GM12878 (cell line): ENCODE results near the gene NGB. TPM values are rescaled to one million over a fixed set of nuclear protein-coding genes. Genes with fewer than 3 reads are reported as not detected.

Source experiments
- ATAC-seq: fragments of 200-7000 bp; cut with Tn5 transposase; 3 replicates; pipeline ENCODE4 v1.9.1; 2020; ENCODE audit warnings: mild to moderate bottlenecking, moderate library complexity
- BruUV-seq: library from RNA; stranded (reverse); fragments of 400-500 nt; replicated peaks from 2 replicates; lab custom pipeline; 2021; lab: Mats Ljungman, UMichigan
- CTCF ChIA-PET: fragments of 300-600 bp; sonication (Branson Sonifier 250); formaldehyde crosslinking; extraction: SDS; loops from one replicate; lab custom pipeline; 2021; ENCODE audit warnings: inconsistent platforms; lab: Yijun Ruan, JAX
- POLR2A ChIA-PET: fragments of 350-600 bp; formaldehyde crosslinking; extraction: SDS; loops from one replicate; lab custom pipeline; 2021; ENCODE audit warnings: inconsistent platforms; lab: Charles Lee
- RAD21 ChIA-PET: fragments of 300-600 bp; sonication (Branson Sonifier 250); formaldehyde crosslinking; loops from one replicate; lab custom pipeline; 2023; ENCODE audit warnings: antibody characterized with exemption; ENCODE audit not compliant: unreplicated experiment; lab: Charles Lee
- SMC1A ChIA-PET: fragments of 300-600 bp; sonication (Branson Sonifier 250); formaldehyde crosslinking; loops from one replicate; lab custom pipeline; 2023; ENCODE audit not compliant: unreplicated experiment, uncharacterized antibody; lab: Charles Lee
- DNase-seq: peaks from one replicate; pipeline ENCODE4 v3.0.0-alpha.2; 2011; ENCODE audit warnings: low read depth, low spot score
- FAIRE-seq: peaks from 3 replicates; lab custom pipeline; 2011; peaks lifted over from hg19 to GRCh38; lab: Jason Lieb, UNC
- H2AFZ ChIP-seq: 2 replicates; pipeline ENCODE4 v1.6.0; 2011; ENCODE audit warnings: low read depth, low read length, control low read depth; ENCODE audit not compliant: control insufficient read depth
- H3K27ac ChIP-seq: 2 replicates; pipeline ENCODE4 v1.5.1; 2011; ENCODE audit warnings: control low read depth; ENCODE audit not compliant: control insufficient read depth, insufficient read depth
- H3K27me3 ChIP-seq, 2 experiments: replicated peaks in 1 of 2; 2 replicates each; pipeline versions ENCODE4 v1.6.0 to v1.6.1; 2011; ENCODE audit warnings: low read length in 1 of 2; ENCODE audit not compliant: control insufficient read depth in 2 of 2, insufficient read depth in 2 of 2
- H3K36me3 ChIP-seq, 2 experiments: 2 replicates each; pipeline ENCODE4 v1.5.1; 2011; ENCODE audit warnings: low read length in 1 of 2; ENCODE audit not compliant: control insufficient read depth in 2 of 2, insufficient read depth in 2 of 2
- H3K4me1 ChIP-seq: 2 replicates; pipeline ENCODE4 v1.6.1; 2011; ENCODE audit warnings: mild to moderate bottlenecking, low read length, moderate library complexity, mixed read lengths; ENCODE audit not compliant: control insufficient read depth, insufficient read depth
- H3K4me2 ChIP-seq: 2 replicates; pipeline ENCODE4 v1.6.0; 2011; ENCODE audit warnings: control low read depth; ENCODE audit not compliant: control insufficient read depth, insufficient read depth
- H3K4me3 ChIP-seq: fragments of 200-600 bp; sonication (generic); 2 replicates; pipeline ENCODE4 v1.5.1; 2016
- H3K79me2 ChIP-seq: 2 replicates; pipeline ENCODE4 v1.6.0; 2011; ENCODE audit warnings: low read length; ENCODE audit not compliant: control insufficient read depth, insufficient read depth
- H3K9ac ChIP-seq: 2 replicates; pipeline ENCODE4 v1.8.0; 2011; ENCODE audit warnings: low read length, control low read depth, mixed read lengths; ENCODE audit not compliant: control insufficient read depth, insufficient read depth
- H3K9me3 ChIP-seq: replicated peaks from 3 replicates; pipeline ENCODE4 v1.5.1; 2011; ENCODE audit warnings: mild to moderate bottlenecking, low read length; ENCODE audit not compliant: control insufficient read depth, insufficient read depth
- H4K20me1 ChIP-seq: 2 replicates; pipeline ENCODE4 v1.6.0; 2011; ENCODE audit not compliant: control insufficient read depth, insufficient read depth
- CBX3 ChIP-seq: fragments of 200-600 bp; sonication (generic); IDR thresholded peaks from 2 replicates; pipeline ENCODE4 v1.6.1; 2016; ENCODE audit warnings: low read depth, borderline replicate concordance
- CHD1 ChIP-seq: IDR thresholded peaks from 2 replicates; pipeline ENCODE4 v1.6.1; 2012; ENCODE audit warnings: low read depth, low read length, improper control_type of control experiment
- HCFC1 ChIP-seq: fragments of 150-350 bp; IDR thresholded peaks from 2 replicates; pipeline ENCODE4 v1.6.1; 2014; ENCODE audit warnings: low read length
- HDAC6 ChIP-seq: fragments of 200-600 bp; sonication (generic); IDR thresholded peaks from one replicate; pipeline ENCODE4 v1.8.0; 2017; ENCODE audit warnings: antibody characterized with exemption; ENCODE audit not compliant: unreplicated experiment
- NFYB ChIP-seq: IDR thresholded peaks from 2 replicates; pipeline ENCODE4 v1.6.1; 2011; ENCODE audit warnings: low read depth, mild to moderate bottlenecking, low read length, improper control_type of control experiment, moderate library complexity; ENCODE audit not compliant: insufficient read depth
- PML ChIP-seq: IDR thresholded peaks from 2 replicates; pipeline ENCODE4 v1.6.1; 2012; ENCODE audit warnings: low read length, inconsistent platforms
- POLR2AphosphoS5 ChIP-seq: IDR thresholded peaks from 2 replicates; pipeline ENCODE4 v1.6.1; 2011; ENCODE audit warnings: mild to moderate bottlenecking, low read length, inconsistent platforms
- RUNX3 ChIP-seq: IDR thresholded peaks from 2 replicates; pipeline ENCODE4 v1.6.1; 2012; ENCODE audit warnings: low read length, inconsistent platforms
- YY1 ChIP-seq: IDR thresholded peaks from 2 replicates; pipeline ENCODE4 v1.6.1; 2011; ENCODE audit warnings: low read depth, mild to moderate bottlenecking, low read length
- whole genome bisulfite sequencing: methylation state at CpG from one replicate; pipeline ENCODE4 v1.1.6; 2016; ENCODE audit warnings: low lambda C conversion rate; ENCODE audit not compliant: insufficient replicate concordance, insufficient coverage; ENCODE audit errors: missing lambda C conversion rate; 5-methylcytosine and 5-hydroxymethylcytosine counted together
- in situ Hi-C: fragments of 300-500 bp; cut with MboI; formaldehyde crosslinking; loops from 9 replicates; pipeline ENCODE4 v1.14.3; 2018; ENCODE audit warnings: mixed read lengths
- intact Hi-C: fragments of 100-400 bp; cut with micrococcal nuclease; formaldehyde crosslinking; loops from one replicate; pipeline ENCODE4 v1.14.2; 2022; ENCODE audit not compliant: unreplicated experiment
- polyA plus RNA-seq, 11 experiments: library from polyadenylated mRNA; depleted of rRNA in 4 of 11; unstranded in 6 of 11; stranded (reverse) in 5 of 11; fragments of >200 nt; fragmentation: Nextera tagmentation in 4 of 11; fragmentation: Illumina TruSeq in 1 of 11; extraction: Ambion mirVana in 4 of 11; extraction: Trizol in 1 of 11; gene quantifications; 1 replicate in 1 of 11; 2 replicates in 10 of 11; pipeline versions ENCODE4 v1.2.1 to v1.2.3, GENCODE V29; 2011 to 2016; ENCODE audit warnings: inconsistent platforms in 2 of 11, missing spikeins in 2 of 11, low read depth in 1 of 11
- total RNA-seq, 4 experiments: library from RNA; depleted of rRNA in 3 of 4; stranded (reverse); fragments of >200 nt in 3 of 4; fragmentation: Illumina TruSeq in 1 of 4; extraction: Trizol in 1 of 4; gene quantifications; 2 replicates each; pipeline versions ENCODE4 v1.2.1 to v1.2.3, GENCODE V29; 2013 to 2021
- TF ChIP-seq, protein P1 (sequence below): IDR thresholded peaks from 2 replicates; pipeline ENCODE4 v1.6.1; 2012; ENCODE audit warnings: low read depth, low read length, improper control_type of control experiment

Gene NGB
- total and polyA plus RNA-seq, 10 of the 15 experiments (the other 5 are each of a cell fraction or from before 2014, with no cell fraction given) = 0.19 TPM; not detected in 9

DNA sequence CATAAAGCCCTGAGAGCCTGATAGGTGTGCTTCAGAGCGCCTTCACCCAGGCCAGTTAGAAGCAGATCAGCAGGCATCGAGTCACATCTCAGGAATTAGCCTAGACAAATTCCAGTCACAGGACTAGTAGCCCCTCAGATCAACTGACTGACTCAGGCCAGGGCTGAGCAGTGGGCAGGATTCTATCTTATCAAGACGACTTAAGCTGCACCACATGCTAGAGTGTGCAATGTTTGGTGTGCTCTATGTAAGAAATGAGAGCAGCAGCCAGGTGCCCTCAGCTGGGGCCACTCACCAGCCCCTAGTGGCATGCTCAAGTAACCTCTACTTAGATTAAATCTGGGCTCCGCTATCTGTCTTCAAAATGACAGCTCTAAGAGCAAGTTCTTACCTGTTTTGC is 19.7 kb upstream of the NGB start (continued):
- no peak for TF ChIP-seq HCFC1
- no peak for TF ChIP-seq PML
- TF ChIP-seq, protein P1, sequence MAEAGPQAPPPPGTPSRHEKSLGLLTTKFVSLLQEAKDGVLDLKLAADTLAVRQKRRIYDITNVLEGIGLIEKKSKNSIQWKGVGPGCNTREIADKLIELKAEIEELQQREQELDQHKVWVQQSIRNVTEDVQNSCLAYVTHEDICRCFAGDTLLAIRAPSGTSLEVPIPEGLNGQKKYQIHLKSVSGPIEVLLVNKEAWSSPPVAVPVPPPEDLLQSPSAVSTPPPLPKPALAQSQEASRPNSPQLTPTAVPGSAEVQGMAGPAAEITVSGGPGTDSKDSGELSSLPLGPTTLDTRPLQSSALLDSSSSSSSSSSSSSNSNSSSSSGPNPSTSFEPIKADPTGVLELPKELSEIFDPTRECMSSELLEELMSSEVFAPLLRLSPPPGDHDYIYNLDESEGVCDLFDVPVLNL = no peak
- TF ChIP-seq CBX3 = no peak
- no peak for TF ChIP-seq RUNX3
- no peak for TF ChIP-seq HDAC6
- no peak for TF ChIP-seq POLR2AphosphoS5

DNA sequence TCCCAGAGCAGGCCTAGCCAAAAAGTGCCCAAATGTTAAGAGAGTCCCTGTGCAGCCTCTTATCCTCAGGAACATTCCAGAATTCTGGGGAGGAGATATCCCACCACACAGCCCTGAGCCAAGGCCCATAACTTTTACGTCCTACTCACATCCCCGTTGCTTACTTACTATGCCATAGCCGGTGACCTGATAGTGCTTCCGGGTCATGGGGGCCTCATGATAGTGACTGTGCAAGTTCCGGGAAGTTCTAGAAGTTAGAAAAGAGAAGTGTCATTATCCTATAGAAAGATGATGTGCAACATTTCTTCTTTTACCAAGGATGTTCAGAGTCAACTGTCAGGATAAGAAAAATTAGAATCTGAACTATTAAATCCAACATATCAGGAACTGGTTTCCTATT is 15.6 kb upstream of the NGB start:
- intact Hi-C loops (no loop called here), in situ Hi-C loops (no loop called here)
- H3K79me2 ChIP-seq = no peaks in the 10 kb centered on the region
- DNase-seq (no peak), FAIRE-seq (no peak), ATAC-seq (no peak)
- no peak overlapping the region for H3K4me3 ChIP-seq
- no peak overlapping the region for H3K9ac ChIP-seq
- no peaks in the 10 kb centered on the region for H3K9me3 ChIP-seq
- no TSS peak for BruUV-seq
- peaks cover 0 to 7% of the 10 kb centered on the region in 2 experiments; a peak in 3 of 4 replicates for H3K36me3 ChIP-seq
- no peak for TF ChIP-seq YY1
- TF ChIP-seq NFYB = no peak
- no peak for TF ChIP-seq CHD1
- no peak overlapping the region for H2AFZ ChIP-seq
- SMC1A ChIA-PET = no interaction called here
- POLR2A ChIA-PET = no interaction called here
- RAD21 ChIA-PET = no interaction called here
- no peaks in the 10 kb centered on the region for H4K20me1 ChIP-seq
- H3K4me2 ChIP-seq = no peak overlapping the region
- 99% methylated on average over 5 of the region's 5 CpGs for whole genome bisulfite sequencing
- CTCF ChIA-PET = interaction anchor here (1.2 to 2.8 kb wide), 3 partner anchors 14 to 133 kb away, joined by 4 to 12 read pairs (median 4); no protein-coding TSS in a partner anchor
- no peak overlapping the region for H3K27ac ChIP-seq
- no peaks in the 10 kb centered on the region for H3K27me3 ChIP-seq
- no peaks in the 10 kb centered on the region for H3K4me1 ChIP-seq
